Fibroblast of villous mesenchyme (primary cell): Measurements from ENCODE around the gene GALK2. TPM values are rescaled to one million over a fixed set of nuclear protein-coding genes. Genes with fewer than 3 reads are reported as not detected.

Experiments
- DNase-seq: peaks from one replicate; pipeline ENCODE4 v3.0.0-alpha.2; 2010; ENCODE audit warnings: low read depth
- H3K4me3 ChIP-seq: 2 replicates; pipeline ENCODE4 v1.5.1; 2011; ENCODE audit warnings: low read depth, mild to moderate bottlenecking, low read length
- CTCF ChIP-seq: IDR thresholded peaks from 2 replicates; pipeline ENCODE4 v1.5.1; 2012; ENCODE audit warnings: low read depth, mild to moderate bottlenecking, low read length; ENCODE audit not compliant: insufficient read depth
- small RNA-seq: library from RNA; depleted of rRNA; stranded (forward); fragments of <200 nt; gene quantifications from one replicate; pipeline ENCODE3, GENCODE V24; 2012
- total RNA-seq: library from RNA; depleted of rRNA; stranded (reverse); fragments of >200 nt; gene quantifications from 2 replicates; pipeline ENCODE4 v1.2.3, GENCODE V29; 2012

The GALK2 gene
- total RNA-seq, 1 donor = 58.7 TPM

GRCh38 chr15:49361370-49361769, 191.3 kb downstream of the GALK2 start:
- no peak overlapping the region for H3K4me3 ChIP-seq
- no peak for TF ChIP-seq CTCF
- peak; percentile 45 for DNase-seq

DNA sequence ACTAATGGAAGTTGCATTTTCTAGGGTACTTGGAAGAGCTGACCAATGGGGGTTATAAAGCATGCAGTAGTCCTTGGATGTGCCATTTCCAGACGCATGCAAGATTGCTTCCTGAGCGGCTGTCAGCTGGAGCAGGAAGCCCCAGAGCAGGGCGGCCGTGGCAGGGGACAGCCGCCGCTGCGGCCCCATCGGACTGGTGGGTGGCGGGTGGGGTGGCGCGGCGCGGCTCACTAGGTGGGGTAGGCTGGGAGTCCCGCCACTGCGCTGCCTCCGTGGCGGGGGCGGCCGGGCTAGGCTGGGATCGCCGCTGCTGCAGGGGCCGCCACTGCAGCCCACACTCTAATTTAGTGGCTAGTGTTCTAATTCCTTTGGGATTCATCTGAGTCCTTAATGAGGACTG, 196.4 kb downstream of the GALK2 start:
- H3K4me3 ChIP-seq = no peak overlapping the region
- no peak for TF ChIP-seq CTCF

DNA sequence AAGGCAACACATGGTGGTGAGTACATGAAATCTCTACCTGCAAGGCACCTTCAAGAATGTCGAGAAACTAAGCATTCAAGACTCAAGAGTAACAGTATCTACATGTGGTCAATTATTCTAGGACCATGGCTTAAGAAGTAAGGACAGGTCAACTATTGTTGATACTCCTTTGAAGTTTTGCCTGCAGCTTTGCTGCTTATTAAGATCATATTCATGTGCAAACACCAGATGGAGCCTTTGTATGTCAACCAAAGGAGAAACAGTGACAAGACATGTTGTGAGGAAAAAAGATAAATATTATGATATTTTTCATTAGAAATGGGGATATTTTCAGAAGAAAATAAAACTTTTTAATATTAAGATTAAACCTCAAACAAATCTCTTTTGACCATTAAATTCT, 200.7 kb downstream of the GALK2 start:
- peak; percentile 51 for DNase-seq
- TF ChIP-seq CTCF = peak; percentile 44
- no peak overlapping the region for H3K4me3 ChIP-seq

More for the DNA sequence above, 196.4 kb downstream of the GALK2 start:
- no peak for DNase-seq

- no peak overlapping the region for H3K4me3 ChIP-seq
- no peak for TF ChIP-seq CTCF
- DNase-seq = no peak
These were observed 202.3 kb downstream of the GALK2 start for GRCh38 chr15:49372366-49372765.

GRCh38 chr15:49379996-49380395, 209.9 kb downstream of the GALK2 start:
- H3K4me3 ChIP-seq = no peak overlapping the region
- TF ChIP-seq CTCF = no peak
- DNase-seq = no peak

GRCh38 chr15:49380912-49381311, 210.9 kb downstream of the GALK2 start:
- no peak for TF ChIP-seq CTCF
- DNase-seq = no peak
- no peak overlapping the region for H3K4me3 ChIP-seq

Small RNAs within 50 kb of the gene (small RNA-seq; reads per million reads assigned to genes)
- gene MIR4716 = not detected
- not detected for gene RF00019
- gene RN7SL307P = not detected

Other genes starting within 250 kb of the GALK2 start
- 2.3 and 3.5 TPM in 2 replicates for gene SHC4, start 206.3 kb upstream of the GALK2 start, total RNA-seq
- 43.5 and 74.3 TPM in 2 replicates for gene SECISBP2L, start 123.8 kb upstream of the GALK2 start, total RNA-seq
- 63.1 and 85.9 TPM in 2 replicates for gene COPS2, start 14.6 kb upstream of the GALK2 start, total RNA-seq